Lower leg skin (tissue), 4 donors: Measurements from ENCODE around the gene ZNFX1. TPM values are rescaled to one million over a fixed set of nuclear protein-coding genes. Genes with fewer than 3 reads are reported as not detected.

ENCODE experiments used
- DNase-seq, 2 donors: peaks; one replicate each; pipeline ENCODE4 v3.0.0-alpha.2; 2019; ENCODE audit warnings: low spot score in 2 of 2
- H3K4me3 ChIP-seq: fragments of 200-600 bp; sonication (generic); 2 replicates; pipeline ENCODE4 v1.5.1; 2017; ENCODE audit warnings: mild to moderate bottlenecking, low read depth; ENCODE audit not compliant: poor library complexity, severe bottlenecking
- CTCF ChIP-seq, 3 donors: fragments of 450-650 bp; IDR thresholded peaks; one replicate each; pipeline ENCODE4 v1.5.1; 2016; ENCODE audit warnings: antibody characterized with exemption in 3 of 3, mild to moderate bottlenecking in 3 of 3, moderate library complexity in 2 of 3
- POLR2A ChIP-seq, 2 donors: fragments of 450-650 bp; IDR thresholded peaks; one replicate each; pipeline ENCODE4 v1.6.1; 2016 to 2017; ENCODE audit warnings: antibody characterized with exemption in 2 of 2, mild to moderate bottlenecking in 1 of 2, moderate library complexity in 1 of 2
- WGBS, 2 donors: methylation state at CpG; one replicate each; pipeline ENCODE4 v1.1.5; 2018; 5-methylcytosine and 5-hydroxymethylcytosine counted together
- intact Hi-C: fragments of 100-400 bp; cut with DNase I; formaldehyde crosslinking; loops from one replicate; pipeline ENCODE4 v1.15.0; 2023; ENCODE audit warnings: low total_unique reads
- total RNA-seq, 4 donors: library from RNA; depleted of rRNA; stranded (reverse); fragments of >200 nt; gene quantifications; one replicate each; pipeline ENCODE4 v1.1.0, GENCODE V29; 2016

Gene ZNFX1
- total RNA-seq, 4 donors from 2014 or later: 26.0 to 31.4 (median 28.1) TPM

GRCh38 chr20:49277786-49278035 lies 146 bp downstream of the ZNFX1 start:
- intact Hi-C loops: no loop called here
- WGBS, 2 donors: 1% methylated on average over 18 to 20 of the region's 22 CpGs
- H3K4me3 ChIP-seq: peak overlapping the region; percentile 96
- DNase-seq: no peak
- no peak for TF ChIP-seq POLR2A (IDR thresholded peaks at IDR 0.05)
- no peak for TF ChIP-seq CTCF (IDR thresholded peaks at IDR 0.05)

- 2% methylated on average over 31 of the region's 31 CpGs for WGBS, 2 donors
- intact Hi-C loops: no loop called here
- H3K4me3 ChIP-seq: peak overlapping the region; percentile 96
- peak; percentile 32 to 92 for DNase-seq
- TF ChIP-seq POLR2A (IDR thresholded peaks at IDR 0.05): no peak
- TF ChIP-seq CTCF (IDR thresholded peaks at IDR 0.05): no peak
Measured at GRCh38 chr20:49276961-49277785, 684 bp downstream of the ZNFX1 start.

GRCh38 chr20:49276161-49276960 lies 1.5 kb downstream of the ZNFX1 start:
- DNase-seq: no peak
- intact Hi-C loops: no loop called here
- H3K4me3 ChIP-seq: peak overlapping the region; percentile 96
- 7 to 11% methylated on average over 3 of the region's 3 CpGs for WGBS, 2 donors
- TF ChIP-seq CTCF (IDR thresholded peaks at IDR 0.05) (no peak), POLR2A (IDR thresholded peaks at IDR 0.05) (no peak)

GRCh38 chr20:49275636-49276035 lies 2.2 kb downstream of the ZNFX1 start:
- no peak overlapping the region for H3K4me3 ChIP-seq
- intact Hi-C loops: no loop called here
- 54 to 55% methylated on average over 2 of the region's 2 CpGs for WGBS, 2 donors
- no peak for DNase-seq
- TF ChIP-seq POLR2A (IDR thresholded peaks at IDR 0.05) (no peak), CTCF (IDR thresholded peaks at IDR 0.05) (no peak)

- 70 to 83% methylated on average over 4 of the region's 4 CpGs for WGBS, 2 donors
- intact Hi-C loops: no loop called here
- no peak overlapping the region for H3K4me3 ChIP-seq
- no peak for TF ChIP-seq CTCF (IDR thresholded peaks at IDR 0.05)
- no peak for TF ChIP-seq POLR2A (IDR thresholded peaks at IDR 0.05)
- no peak for DNase-seq
Measured at GRCh38 chr20:49275216-49275615, 2.6 kb downstream of the ZNFX1 start.
